Measurements from ENCODE around the gene UBE2R2. TPM values are rescaled to one million over a fixed set of nuclear protein-coding genes. Genes with fewer than 3 reads are reported as not detected.

The UBE2R2 gene
- total and polyA plus RNA-seq, 2 of the 4 experiments (the other 2 are of a cell fraction) = 12.7 to 24.8 TPM

GRCh38 chr9:33946779-33947535 lies 130.0 kb downstream of the UBE2R2 start (continued):
- TF ChIP-seq RAD21 (IDR thresholded peaks at IDR 0.05; ENCODE audit: low read length) (no peak), RCOR1 (IDR thresholded peaks at IDR 0.05; ENCODE audit: insufficient replicate concordance, low read length) (peak; percentile 99)

DNA sequence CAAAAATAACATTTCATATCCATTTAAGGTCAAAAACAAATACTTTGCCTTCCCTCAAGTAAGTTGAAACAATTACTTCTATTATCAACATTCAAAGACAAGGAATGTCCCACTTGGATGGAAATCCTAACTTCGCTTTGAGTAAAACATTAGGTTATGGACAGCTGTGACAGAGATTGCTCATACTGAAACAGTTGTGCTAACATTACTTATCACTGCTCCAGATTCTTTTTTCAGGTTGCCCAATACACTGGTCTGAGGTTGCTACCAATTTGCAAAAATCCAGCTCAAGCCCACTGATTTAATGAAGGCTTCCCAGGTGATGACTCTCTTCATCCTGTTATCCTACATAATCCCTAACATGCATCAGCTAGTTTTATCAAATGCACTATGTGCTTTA lies 133.4 kb downstream of the UBE2R2 start:
- Histone ChIP-seq H2BK15ac (ENCODE audit: low read depth, low read length) (no peak overlapping the region), H4K91ac (ENCODE audit: insufficient read depth, low read depth, low read length) (no peak overlapping the region), H3K27me3 (ENCODE audit: control insufficient read depth, insufficient read depth, low read length) (no peaks in the 10 kb centered on the region), H2BK5ac (ENCODE audit: low read depth, low read length, poor library complexity, severe bottlenecking) (no peak overlapping the region), H3K27ac (ENCODE audit: insufficient read depth, low read length) (no peak overlapping the region), H2AK5ac (ENCODE audit: low read depth, low read length) (no peak overlapping the region), H3K23ac (ENCODE audit: low read depth, low read length) (no peak overlapping the region), H3K18ac (ENCODE audit: low read depth, low read length) (no peak overlapping the region), H3K56ac (ENCODE audit: extremely low read depth, insufficient read depth, low read length) (no peak overlapping the region), H3K4me2 (ENCODE audit: low read depth, low read length) (no peak overlapping the region; the same call in 1 of the 2 replicates), H4K8ac (ENCODE audit: low read depth in 2 of 2, low read length in 2 of 2) (no peak overlapping the region), H3K36me3 (ENCODE audit: control insufficient read depth, insufficient read depth, low read length) (peaks cover 10% of the 10 kb centered on the region), H4K20me1 (ENCODE audit: insufficient read depth, low read length) (peaks cover 16% of the 10 kb centered on the region), H3K14ac (replicated peaks; ENCODE audit: low read depth, low read length) (no peak overlapping the region), H4K5ac (ENCODE audit: low read depth, low read length) (no peak overlapping the region), H2BK120ac (ENCODE audit: low read depth, low read length) (no peak overlapping the region), H3K4me1 (ENCODE audit: control insufficient read depth, insufficient read depth, low read length) (peaks cover 16% of the 10 kb centered on the region), H3K4ac (ENCODE audit: low read depth, low read length) (no peak overlapping the region), H2BK20ac (ENCODE audit: low read depth, low read length) (no peak overlapping the region), H3K4me3 (ENCODE audit: insufficient read depth, low read depth, low read length) (no peak overlapping the region), H3K9me1 (ENCODE audit: insufficient read depth, low read length) (peaks cover 11% of the 10 kb centered on the region), H3K9me3 (ENCODE audit: control insufficient read depth, insufficient read depth, low read length) (no peaks in the 10 kb centered on the region), H2AK9ac (replicated peaks; ENCODE audit: low read depth, low read length, poor library complexity) (no peak overlapping the region), H3K79me1 (ENCODE audit: low read depth in 1 of 2, low read length in 2 of 2) (peaks cover 16 to 38% of the 10 kb centered on the region in 2 experiments), H3K9ac (ENCODE audit: low read depth, low read length) (no peak overlapping the region), H2AFZ (replicated peaks; ENCODE audit: low read length, poor library complexity) (no peak overlapping the region)
- no TSS peak for BruUV-seq (replicated peaks)
- DNase-seq (peak; percentile 17), ATAC-seq (ENCODE audit: low read depth) (no peak)
- ChIA-PET POLR2A (ENCODE audit: unreplicated experiment) (no interaction called here), CTCF (no interaction called here)
- intact Hi-C loops (cut with micrococcal nuclease) (loop anchor here (5.0 kb wide), 1 partner anchor 42 kb away; no protein-coding TSS in a partner anchor), in situ Hi-C loops (cut with MboI; ENCODE audit: low sequenced_read_pairs) (no loop called here), dilution Hi-C loops (cut with HindIII; ENCODE audit: low sequenced_read_pairs, unreplicated experiment) (no loop called here)
- TF ChIP-seq CEBPB (IDR thresholded peaks at IDR 0.05; ENCODE audit: low read depth, low read length) (0 out of 2 replicates have a peak, but pooled peaks have one; percentile 10), MAFK (IDR thresholded peaks at IDR 0.05; ENCODE audit: low read depth, low read length) (no peak)
- no CpG with 5 or more reads among the region's 1 CpG for WGBS, 2 experiments (ENCODE audit: extremely low coverage in 2 of 2, insufficient read length in 1 of 2)
